Pancreas (tissue), 10 donors: ENCODE data around the gene PCDHA12. TPM values are rescaled to one million over a fixed set of nuclear protein-coding genes. Genes with fewer than 3 reads are reported as not detected.

ENCODE experiments used
- ATAC-seq, 4 donors: fragments of 200-7000 bp; cut with Tn5 transposase; one replicate each; pipeline versions ENCODE4 v1.8.0 to v1.9.1; 2020; ENCODE audit warnings: mild to moderate bottlenecking in 4 of 4, moderate library complexity in 4 of 4
- DNase-seq, 6 donors: peaks; one replicate each; pipeline ENCODE4 v3.0.0-alpha.2; 2020
- FAIRE-seq: peaks from 2 replicates; lab custom pipeline; 2012; peaks lifted over from hg19 to GRCh38; lab: Jason Lieb, UNC
- H3K27ac ChIP-seq, 4 donors: fragments of 200-600 bp; sonication (generic); 1 replicate in 3 of 4; 2 replicates in 1 of 4; pipeline versions ENCODE4 v1.5.0 to v1.8.0; 2020
- H3K27me3 ChIP-seq, 4 donors: fragments of 200-600 bp; one replicate each; pipeline ENCODE4 v1.8.0; 2021
- H3K36me3 ChIP-seq, 3 donors: fragments of 200-600 bp; sonication (generic) in 1 of 3; one replicate each; pipeline versions ENCODE4 v1.5.0 to v1.8.0; 2020 to 2021
- H3K4me1 ChIP-seq, 3 donors: fragments of 200-600 bp; one replicate each; pipeline ENCODE4 v1.8.0; 2021
- H3K4me3 ChIP-seq, 4 donors: fragments of 200-600 bp; sonication (generic) in 2 of 4; one replicate each; pipeline versions ENCODE4 v1.5.0 to v1.8.0; 2020 to 2021
- H3K9me3 ChIP-seq, 4 donors: fragments of 200-600 bp; one replicate each; pipeline ENCODE4 v1.8.0; 2021
- WGBS, 2 donors: extraction: QIAGEN DNeasy Blood & Tissue Kit; methylation state at CpG; one replicate each; pipeline ENCODE4 v1.1.7; 2013; 5-methylcytosine and 5-hydroxymethylcytosine counted together
- intact Hi-C, 3 donors: fragments of 100-400 bp; cut with DNase I; formaldehyde crosslinking; loops; one replicate each; pipeline versions ENCODE4 v1.11.1 to v1.14.2; 2022
- polyA plus RNA-seq, 2 donors: library from polyadenylated mRNA; stranded (reverse); fragments of 200-250 nt; gene quantifications; one replicate each; pipeline ENCODE4 v1.2.3, GENCODE V29; 2013
- total RNA-seq, 6 donors: library from RNA; stranded (reverse); fragmentation: NEBNext Ultra II Directional in 4 of 6; extraction: Animal tissue kit (Norgen Biotek cat#: 25700) in 4 of 6; gene quantifications; one replicate each; pipeline versions ENCODE4 v1.2.1 to v1.2.4, GENCODE V29; 2021 to 2023
- TF ChIP-seq, protein P1 (sequence below), 4 donors: fragments of 200-600 bp; sonication (generic) in 3 of 4; IDR thresholded peaks; one replicate each; pipeline versions ENCODE4 v1.5.0 to v1.8.0; 2021; ENCODE audit warnings: antibody characterized with exemption in 4 of 4
- donor health status: healthy with polysubstance abuse.
- donor health status: DM: no; HTN: no; CAD: no; lungs with moderate emphysema.
- donor health status: DM: no; HTN: no; CAD: no.
- donor health status: control.
- donor health status: control.
- donor health status: Bipolar disorder and iron deficiency.
- donor health status: DM: yes; HTN: yes; CAD: no.
- donor health status: DM: no; HTN: no; CAD: no.
- donor health status: DM: no; HTN: no; CAD: no.
- donor health status: DM: yes; HTN: yes; CAD: no.

The PCDHA12 gene
- total and polyA plus RNA-seq, 8 donors, result 0.42 to 1.5 (median 0.98) TPM

DNA sequence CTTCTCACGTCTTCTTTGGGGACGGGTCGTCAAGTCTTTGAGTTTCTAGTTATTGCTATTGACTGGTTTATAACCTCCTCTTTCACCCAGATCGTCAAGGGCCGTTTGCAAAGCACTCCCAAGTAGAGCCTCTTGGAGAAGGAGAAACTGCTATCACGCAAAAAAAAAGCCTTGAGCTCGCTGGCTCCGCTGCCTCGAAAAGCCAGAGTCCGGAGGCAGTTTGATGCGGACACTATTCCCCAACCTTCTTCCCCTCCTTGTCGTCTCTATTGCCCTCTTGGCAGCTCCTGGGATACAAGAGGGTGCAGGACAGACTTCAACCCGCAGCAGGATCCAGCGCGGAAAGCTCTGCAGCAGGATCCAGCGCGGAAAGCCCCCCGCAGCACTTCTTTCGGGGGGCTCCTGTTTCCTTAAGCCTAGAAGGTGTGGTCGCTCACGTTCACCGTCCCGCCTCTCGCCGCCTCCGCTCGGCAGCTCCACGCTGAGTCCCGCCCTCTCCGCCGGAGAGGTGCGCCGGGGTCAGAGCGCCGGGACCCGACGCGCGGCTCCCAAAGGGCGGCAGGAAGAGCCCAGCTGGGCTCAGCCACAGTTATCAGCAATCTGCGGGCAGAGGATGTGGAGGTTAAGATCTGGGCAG lies 50.8 kb downstream of the PCDHA12 start, which contains the start of gene PCDHAC1:
Gene PCDHAC1 (plus strand): TSS at position 494 of the 637 bp plus-strand sequence. CDS start 594 bp downstream, outside the sequence.
- intact Hi-C loops, result no loop called here
- Histone ChIP-seq H3K9me3 (no peaks in the 10 kb centered on the region), H3K4me1 (peaks cover 0 to 2% (median 0%) of the 10 kb centered on the region in 3 donors), H3K4me3 (peak within 1 kb of the TSS; percentile 26 to 63 (median 40)), H3K27me3 (no peaks in the 10 kb centered on the region), H3K27ac (peak within 1 kb of the TSS; percentile 14 to 62 (median 33)), H3K36me3 (no peaks in the 10 kb centered on the region)
- DNase-seq (peak in 4 of 6 donors; percentile 34 to 79 (median 66)), FAIRE-seq (no peak), ATAC-seq (peak; percentile 82 to 86 (median 84))
- WGBS, 2 donors, result 2% methylated on average over 41 of the region's 41 CpGs
- TF ChIP-seq, protein P1, sequence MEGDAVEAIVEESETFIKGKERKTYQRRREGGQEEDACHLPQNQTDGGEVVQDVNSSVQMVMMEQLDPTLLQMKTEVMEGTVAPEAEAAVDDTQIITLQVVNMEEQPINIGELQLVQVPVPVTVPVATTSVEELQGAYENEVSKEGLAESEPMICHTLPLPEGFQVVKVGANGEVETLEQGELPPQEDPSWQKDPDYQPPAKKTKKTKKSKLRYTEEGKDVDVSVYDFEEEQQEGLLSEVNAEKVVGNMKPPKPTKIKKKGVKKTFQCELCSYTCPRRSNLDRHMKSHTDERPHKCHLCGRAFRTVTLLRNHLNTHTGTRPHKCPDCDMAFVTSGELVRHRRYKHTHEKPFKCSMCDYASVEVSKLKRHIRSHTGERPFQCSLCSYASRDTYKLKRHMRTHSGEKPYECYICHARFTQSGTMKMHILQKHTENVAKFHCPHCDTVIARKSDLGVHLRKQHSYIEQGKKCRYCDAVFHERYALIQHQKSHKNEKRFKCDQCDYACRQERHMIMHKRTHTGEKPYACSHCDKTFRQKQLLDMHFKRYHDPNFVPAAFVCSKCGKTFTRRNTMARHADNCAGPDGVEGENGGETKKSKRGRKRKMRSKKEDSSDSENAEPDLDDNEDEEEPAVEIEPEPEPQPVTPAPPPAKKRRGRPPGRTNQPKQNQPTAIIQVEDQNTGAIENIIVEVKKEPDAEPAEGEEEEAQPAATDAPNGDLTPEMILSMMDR (IDR thresholded peaks at IDR 0.05), result no peak

DNA sequence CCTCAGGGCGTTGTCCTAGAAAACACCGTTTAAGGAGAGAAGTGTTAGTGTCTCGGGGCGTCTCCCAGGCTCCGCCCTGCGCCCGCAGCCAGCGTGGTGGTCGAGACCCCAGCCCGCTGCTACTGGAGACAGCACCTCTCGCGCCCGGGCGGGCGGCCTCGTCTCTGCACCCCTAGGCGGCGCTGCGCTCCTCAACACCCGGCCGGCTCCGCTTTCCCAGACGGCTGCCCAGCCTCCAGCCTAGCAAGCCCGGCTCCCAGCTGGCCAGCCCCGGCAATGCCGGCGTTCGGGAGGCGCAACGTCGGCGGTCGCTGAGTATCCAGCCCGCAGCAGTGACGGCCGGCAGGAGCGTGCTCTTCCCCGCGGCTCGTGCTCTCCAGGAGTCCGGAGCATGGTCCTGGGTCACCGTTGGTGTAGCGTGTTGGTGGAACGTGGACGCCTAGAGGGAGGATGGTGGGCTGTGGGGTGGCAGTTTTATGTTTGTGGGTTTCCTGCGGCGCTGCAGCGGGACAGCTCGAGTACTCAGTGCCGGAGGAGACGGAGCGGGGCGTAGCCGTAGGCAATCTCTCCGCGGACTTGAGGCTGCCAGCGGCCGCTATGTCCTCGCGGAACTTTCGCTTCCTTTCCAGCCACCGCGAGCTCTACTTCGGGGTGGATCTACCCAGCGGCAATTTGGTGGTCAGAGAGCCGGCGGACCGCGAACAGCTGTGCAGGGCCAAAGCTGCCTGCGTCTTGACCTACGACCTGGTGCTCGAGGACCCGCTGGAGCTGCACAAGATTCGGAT lies 51.5 kb downstream of the PCDHA12 start:
- FAIRE-seq, result no peak
- DNase-seq, result peak; percentile 71 to 95 (median 86)
- ATAC-seq, result peak; percentile 94 to 98 (median 96)
- Histone ChIP-seq H3K27ac (peak overlapping the region; percentile 14 to 62 (median 33)), H3K36me3 (no peaks in the 10 kb centered on the region), H3K4me3 (peak overlapping the region; percentile 26 to 63 (median 40)), H3K9me3 (no peaks in the 10 kb centered on the region), H3K27me3 (no peaks in the 10 kb centered on the region), H3K4me1 (peaks cover 0 to 2% (median 0%) of the 10 kb centered on the region in 3 donors)
- intact Hi-C loops, result no loop called here
- TF ChIP-seq, protein P1 (IDR thresholded peaks at IDR 0.05), result peak; percentile 65 to 78 (median 75)
- 1 to 2% methylated on average over 68 to 74 of the region's 74 CpGs for WGBS, 2 donors

DNA sequence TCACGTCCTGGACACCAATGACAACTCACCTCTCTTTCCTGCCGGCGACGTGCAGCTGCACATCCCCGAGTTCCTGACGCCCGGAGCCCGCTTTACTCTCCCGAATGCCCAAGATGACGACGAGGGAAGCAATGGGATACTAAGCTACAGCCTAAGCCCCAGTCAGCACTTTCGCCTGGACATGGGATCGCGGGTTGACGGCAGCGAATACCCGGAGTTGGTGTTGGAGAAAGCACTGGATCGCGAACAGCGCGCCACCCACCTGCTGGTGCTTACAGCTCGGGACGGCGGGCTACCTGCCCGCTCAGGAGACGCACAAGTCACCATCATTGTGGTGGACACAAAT lies 52.1 kb downstream of the PCDHA12 start:
- ATAC-seq, result peak; percentile 27 to 56 (median 33)
- Histone ChIP-seq H3K27me3 (no peaks in the 10 kb centered on the region), H3K27ac (peak overlapping the region in 3 of 4 donors; percentile 14 to 62 (median 28)), H3K4me1 (peaks cover 0 to 2% (median 0%) of the 10 kb centered on the region in 3 donors), H3K9me3 (no peaks in the 10 kb centered on the region), H3K4me3 (peak overlapping the region; percentile 26 to 63 (median 40)), H3K36me3 (no peaks in the 10 kb centered on the region)
- peak; percentile 13 to 68 (median 28) for DNase-seq
- no peak for FAIRE-seq
- intact Hi-C loops, result no loop called here
- TF ChIP-seq, protein P1 (IDR thresholded peaks at IDR 0.05), result no peak
- 6% methylated on average over 26 of the region's 26 CpGs for WGBS, 2 donors

Other genes starting within 250 kb of the PCDHA12 start
- gene CD14, start 242.1 kb upstream of the PCDHA12 start, total RNA-seq, result 10 to 100 TPM in 3 of 6 donors, 1 to 10 TPM in 3; 4.3 to 45.8 (median 16.1) TPM
- gene CD14, start 242.1 kb upstream of the PCDHA12 start, polyA plus RNA-seq, result 10 to 100 TPM; 11.8 to 17.6 TPM
- gene TMCO6, start 235.9 kb upstream of the PCDHA12 start, total RNA-seq, result 10 to 100 TPM in 1 of 6 donors, 1 to 10 TPM in 5; 5.5 to 12.3 (median 8.0) TPM
- 10 to 100 TPM; 17.2 to 19.7 TPM for gene TMCO6, start 235.9 kb upstream of the PCDHA12 start, polyA plus RNA-seq
- 10 to 100 TPM; 20.7 to 31.9 (median 24.2) TPM for gene NDUFA2, start 227.7 kb upstream of the PCDHA12 start, total RNA-seq
- 100 to 1,000 TPM; 106 to 125 TPM for gene NDUFA2, start 227.7 kb upstream of the PCDHA12 start, polyA plus RNA-seq
- gene IK, start 227.5 kb upstream of the PCDHA12 start, total RNA-seq, result 10 to 100 TPM; 25.1 to 43.5 (median 28.1) TPM
- 10 to 100 TPM; 31.2 to 53.4 TPM for gene IK, start 227.5 kb upstream of the PCDHA12 start, polyA plus RNA-seq
- 10 to 100 TPM; 10.2 to 14.1 (median 11.9) TPM for gene WDR55, start 210.4 kb upstream of the PCDHA12 start, total RNA-seq
- gene WDR55, start 210.4 kb upstream of the PCDHA12 start, polyA plus RNA-seq, result 10 to 100 TPM; 17.1 to 19.2 TPM
- gene DND1, start 201.7 kb upstream of the PCDHA12 start, total RNA-seq, result 1 to 10 TPM in 1 of 6 donors, under 1 TPM in 5; 0.37 to 1.0 (median 0.56) TPM
- gene DND1, start 201.7 kb upstream of the PCDHA12 start, polyA plus RNA-seq, result 1 to 10 TPM; 3.5 to 3.8 TPM
- 10 to 100 TPM; 24.7 to 34.7 (median 30.1) TPM for gene HARS1, start 183.9 kb upstream of the PCDHA12 start, total RNA-seq
- 10 to 100 TPM; 46.8 to 47.8 TPM for gene HARS1, start 183.9 kb upstream of the PCDHA12 start, polyA plus RNA-seq
- gene HARS2, start 183.9 kb upstream of the PCDHA12 start, total RNA-seq, result 10 to 100 TPM in 1 of 6 donors, 1 to 10 TPM in 5; 5.9 to 15.9 (median 8.6) TPM
- gene HARS2, start 183.9 kb upstream of the PCDHA12 start, polyA plus RNA-seq, result 10 to 100 TPM; 12.4 to 23.6 TPM
- gene ZMAT2, start 174.9 kb upstream of the PCDHA12 start, total RNA-seq, result 10 to 100 TPM; 10.5 to 28.0 (median 15.8) TPM
- gene ZMAT2, start 174.9 kb upstream of the PCDHA12 start, polyA plus RNA-seq, result 10 to 100 TPM; 21.2 to 42.9 TPM
- gene PCDHA1, start 89.2 kb upstream of the PCDHA12 start, total RNA-seq, result under 1 TPM in 4 of 6 donors, not detected in 2; 0.03 to 0.13 (median 0.09) TPM
- gene PCDHA1, start 89.2 kb upstream of the PCDHA12 start, polyA plus RNA-seq, result under 1 TPM; 0.04 to 0.47 TPM
- gene PCDHA2, start 80.5 kb upstream of the PCDHA12 start, total RNA-seq, result under 1 TPM in 5 of 6 donors, not detected in 1; 0.08 to 0.31 (median 0.12) TPM
- gene PCDHA2, start 80.5 kb upstream of the PCDHA12 start, polyA plus RNA-seq, result under 1 TPM; 0.19 to 0.40 TPM
- under 1 TPM; 0.24 to 0.79 (median 0.50) TPM for gene PCDHA3, start 74.3 kb upstream of the PCDHA12 start, total RNA-seq
- 1 to 10 TPM in 1 of 2 donors, under 1 TPM in 1; 0.27 to 1.2 TPM for gene PCDHA3, start 74.3 kb upstream of the PCDHA12 start, polyA plus RNA-seq
- 1 to 10 TPM in 4 of 6 donors, under 1 TPM in 2; 0.74 to 3.1 (median 1.5) TPM for gene PCDHA4, start 68.2 kb upstream of the PCDHA12 start, total RNA-seq
- gene PCDHA4, start 68.2 kb upstream of the PCDHA12 start, polyA plus RNA-seq, result under 1 TPM; 0.53 to 0.70 TPM
- gene PCDHA5, start 53.7 kb upstream of the PCDHA12 start, total RNA-seq, result under 1 TPM; 0.24 to 0.92 (median 0.48) TPM
- under 1 TPM; 0.80 to 0.96 TPM for gene PCDHA5, start 53.7 kb upstream of the PCDHA12 start, polyA plus RNA-seq
- gene PCDHA6, start 47.3 kb upstream of the PCDHA12 start, total RNA-seq, result 1 to 10 TPM in 4 of 6 donors, under 1 TPM in 2; 0.31 to 1.7 (median 1.1) TPM
- 1 to 10 TPM in 1 of 2 donors, under 1 TPM in 1; 0.42 to 1.6 TPM for gene PCDHA6, start 47.3 kb upstream of the PCDHA12 start, polyA plus RNA-seq
- gene PCDHA7, start 41.0 kb upstream of the PCDHA12 start, total RNA-seq, result under 1 TPM; 0.19 to 0.84 (median 0.44) TPM
- under 1 TPM; 0.49 to 0.96 TPM for gene PCDHA7, start 41.0 kb upstream of the PCDHA12 start, polyA plus RNA-seq
- under 1 TPM; 0.08 to 0.76 (median 0.41) TPM for gene PCDHA8, start 34.1 kb upstream of the PCDHA12 start, total RNA-seq
- gene PCDHA8, start 34.1 kb upstream of the PCDHA12 start, polyA plus RNA-seq, result under 1 TPM; 0.30 to 0.40 TPM
- gene PCDHA9, start 26.9 kb upstream of the PCDHA12 start, total RNA-seq, result under 1 TPM; 0.12 to 0.55 (median 0.23) TPM
- gene PCDHA9, start 26.9 kb upstream of the PCDHA12 start, polyA plus RNA-seq, result under 1 TPM in 1 of 2 donors, not detected in 1; 0.19 TPM
- gene PCDHA10, start 19.4 kb upstream of the PCDHA12 start, total RNA-seq, result 1 to 10 TPM; 1.4 to 6.7 (median 3.1) TPM
- under 1 TPM; 0.16 to 0.34 TPM for gene PCDHA10, start 19.4 kb upstream of the PCDHA12 start, polyA plus RNA-seq
- 1 to 10 TPM in 4 of 6 donors, under 1 TPM in 2; 0.78 to 1.6 (median 1.2) TPM for gene PCDHA11, start 6.4 kb upstream of the PCDHA12 start, total RNA-seq
- under 1 TPM; 0.34 to 0.35 TPM for gene PCDHA11, start 6.4 kb upstream of the PCDHA12 start, polyA plus RNA-seq
- 1 to 10 TPM in 3 of 6 donors, under 1 TPM in 3; 0.63 to 2.0 (median 1.2) TPM for gene PCDHA13, start 6.8 kb downstream of the PCDHA12 start, total RNA-seq
- gene PCDHA13, start 6.8 kb downstream of the PCDHA12 start, polyA plus RNA-seq, result under 1 TPM; 0.27 to 0.35 TPM
- gene PCDHAC1, start 51.0 kb downstream of the PCDHA12 start, total RNA-seq, result 1 to 10 TPM in 5 of 6 donors, under 1 TPM in 1; 0.98 to 2.0 (median 1.6) TPM
- gene PCDHAC1, start 51.0 kb downstream of the PCDHA12 start, polyA plus RNA-seq, result under 1 TPM; 0.34 to 0.80 TPM
- gene PCDHAC2, start 91.2 kb downstream of the PCDHA12 start, total RNA-seq, result 1 to 10 TPM in 1 of 6 donors, under 1 TPM in 5; 0.37 to 1.1 (median 0.68) TPM
- gene PCDHAC2, start 91.2 kb downstream of the PCDHA12 start, polyA plus RNA-seq, result under 1 TPM; 0.08 to 0.73 TPM
- gene PCDHB1, start 176.1 kb downstream of the PCDHA12 start, total RNA-seq, result under 1 TPM; 0.09 to 0.35 (median 0.14) TPM
- gene PCDHB1, start 176.1 kb downstream of the PCDHA12 start, polyA plus RNA-seq, result under 1 TPM; 0.02 to 0.08 TPM
- 1 to 10 TPM in 2 of 6 donors, under 1 TPM in 4; 0.56 to 2.2 (median 0.62) TPM for gene PCDHB2, start 219.3 kb downstream of the PCDHA12 start, total RNA-seq
- under 1 TPM; 0.23 to 0.70 TPM for gene PCDHB2, start 219.3 kb downstream of the PCDHA12 start, polyA plus RNA-seq
- gene PCDHB3, start 225.2 kb downstream of the PCDHA12 start, total RNA-seq, result 1 to 10 TPM in 3 of 6 donors, under 1 TPM in 3; 0.41 to 2.2 (median 1.0) TPM
- gene PCDHB3, start 225.2 kb downstream of the PCDHA12 start, polyA plus RNA-seq, result 1 to 10 TPM in 1 of 2 donors, under 1 TPM in 1; 0.42 to 1.4 TPM
- 1 to 10 TPM; 3.3 to 7.2 (median 4.5) TPM for gene PCDHB4, start 246.5 kb downstream of the PCDHA12 start, total RNA-seq
- 1 to 10 TPM; 1.2 to 5.1 TPM for gene PCDHB4, start 246.5 kb downstream of the PCDHA12 start, polyA plus RNA-seq